Esophagus squamous epithelium (tissue), 5 donors: ENCODE results near the gene LARGE1. TPM values are rescaled to one million over a fixed set of nuclear protein-coding genes. Genes with fewer than 3 reads are reported as not detected.

ENCODE experiments used
- DNase-seq: peaks from one replicate; lab custom pipeline; 2025; lab: John Stamatoyannopoulos, UW
- H3K27ac ChIP-seq, 4 donors: fragments of 200-600 bp; sonication (generic); one replicate each; pipeline ENCODE4 v1.5.1; 2016 to 2019; ENCODE audit warnings: mild to moderate bottlenecking in 1 of 4
- H3K27me3 ChIP-seq, 4 donors: fragments of 200-600 bp; sonication (generic); 1 replicate in 3 of 4; 2 replicates in 1 of 4; pipeline versions ENCODE4 v1.5.1 to v1.6.0; 2017 to 2021; ENCODE audit warnings: antibody characterized with exemption in 1 of 4
- H3K36me3 ChIP-seq, 3 donors: fragments of 200-600 bp; sonication (generic); one replicate each; pipeline ENCODE4 v1.5.1; 2016 to 2019
- H3K4me1 ChIP-seq, 3 donors: fragments of 200-600 bp; sonication (generic); one replicate each; pipeline ENCODE4 v1.5.1; 2017 to 2019
- H3K4me3 ChIP-seq, 4 donors: fragments of 200-600 bp; sonication (generic); 1 replicate in 3 of 4; 2 replicates in 1 of 4; pipeline ENCODE4 v1.5.1; 2016 to 2019; ENCODE audit warnings: mild to moderate bottlenecking in 2 of 4, moderate library complexity in 1 of 4
- H3K9me3 ChIP-seq, 3 donors: fragments of 200-600 bp; sonication (generic); one replicate each; pipeline ENCODE4 v1.5.1; 2016 to 2019
- CTCF ChIP-seq, 6 experiments: fragments of 450-650 bp in 4 of 6; fragments of 200-600 bp in 2 of 6; sonication (generic) in 2 of 6; IDR thresholded peaks; one replicate each; pipeline ENCODE4 v1.5.1; 2016 to 2019; ENCODE audit warnings: antibody characterized with exemption in 6 of 6, mild to moderate bottlenecking in 4 of 6, moderate library complexity in 4 of 6
- POLR2A ChIP-seq, 4 donors: fragments of 450-650 bp; IDR thresholded peaks; one replicate each; pipeline ENCODE4 v1.6.1; 2017; ENCODE audit warnings: antibody characterized with exemption in 4 of 4, mild to moderate bottlenecking in 4 of 4, moderate library complexity in 3 of 4
- WGBS, 2 donors: methylation state at CpG; one replicate each; pipeline ENCODE4 v1.1.5; 2018; 5-methylcytosine and 5-hydroxymethylcytosine counted together
- intact Hi-C: fragments of 100-400 bp; cut with DNase I; formaldehyde crosslinking; loops from one replicate; pipeline ENCODE4 v1.15.0; 2022
- total RNA-seq, 4 donors: library from RNA; depleted of rRNA; stranded (reverse); fragments of >200 nt; gene quantifications; one replicate each; pipeline ENCODE4 v1.1.0, GENCODE V29; 2016
- donor health status: DM: yes; HTN: yes; CAD: no.

Gene LARGE1
- total RNA-seq, 4 donors from 2014 or later, result 5.2 to 15.1 (median 6.6) TPM

- no peaks in the 10 kb centered on the region for H3K27me3 ChIP-seq
- intact Hi-C loops, result loop anchor here (5.0 to 10.0 kb wide), 2 partner anchors 51 to 273 kb away; no protein-coding TSS in a partner anchor
- WGBS, 2 donors, result 92% methylated on average over 7 of the region's 7 CpGs
- H3K36me3 ChIP-seq, result no peaks in the 10 kb centered on the region
- no peaks in the 10 kb centered on the region for H3K9me3 ChIP-seq
- TF ChIP-seq CTCF (IDR thresholded peaks at IDR 0.05) (no peak), POLR2A (IDR thresholded peaks at IDR 0.05) (no peak)
- DNase-seq, result no peak
- H3K4me3 ChIP-seq, result no peak overlapping the region
- H3K27ac ChIP-seq, result no peak overlapping the region
- peaks cover 0 to 16% (median 0%) of the 10 kb centered on the region in 3 donors for H3K4me1 ChIP-seq
These were observed 344.5 kb downstream of the LARGE1 start for GRCh38 chr22:33575771-33576170.

- H3K27me3 ChIP-seq, result no peaks in the 10 kb centered on the region
- no peak overlapping the region for H3K4me3 ChIP-seq
- peaks cover 0 to 16% (median 0%) of the 10 kb centered on the region in 3 donors for H3K4me1 ChIP-seq
- no peaks in the 10 kb centered on the region for H3K9me3 ChIP-seq
- WGBS, 2 donors, result 74 to 86% methylated on average over 2 of the region's 2 CpGs
- intact Hi-C loops, result loop anchor here (5.0 to 10.0 kb wide), 2 partner anchors 50 to 273 kb away; no protein-coding TSS in a partner anchor
- no peak overlapping the region for H3K27ac ChIP-seq
- no peaks in the 10 kb centered on the region for H3K36me3 ChIP-seq
- no peak for TF ChIP-seq POLR2A (IDR thresholded peaks at IDR 0.05)
- TF ChIP-seq CTCF (IDR thresholded peaks at IDR 0.05), result no peak
- DNase-seq, result no peak
These were observed 345.2 kb downstream of the LARGE1 start for GRCh38 chr22:33575041-33575440.

GRCh38 chr22:33573479-33573878 is 346.8 kb downstream of the LARGE1 start:
- intact Hi-C loops, result loop anchor here (10.0 kb wide), 1 partner anchor 49 kb away; no protein-coding TSS in a partner anchor
- Histone ChIP-seq H3K4me3 (no peak overlapping the region), H3K4me1 (peaks cover 0 to 8% (median 0%) of the 10 kb centered on the region in 3 donors), H3K27ac (no peak overlapping the region), H3K27me3 (no peaks in the 10 kb centered on the region), H3K9me3 (no peaks in the 10 kb centered on the region), H3K36me3 (no peaks in the 10 kb centered on the region)
- TF ChIP-seq CTCF (IDR thresholded peaks at IDR 0.05), result no peak
- no peak for TF ChIP-seq POLR2A (IDR thresholded peaks at IDR 0.05)
- no peak for DNase-seq
- 87 to 92% methylated on average over 4 of the region's 4 CpGs for WGBS, 2 donors

GRCh38 chr22:33572086-33572485 is 348.2 kb downstream of the LARGE1 start:
- Histone ChIP-seq H3K9me3 (no peaks in the 10 kb centered on the region), H3K4me1 (no peaks in the 10 kb centered on the region), H3K36me3 (no peaks in the 10 kb centered on the region), H3K27me3 (no peaks in the 10 kb centered on the region), H3K4me3 (no peak overlapping the region), H3K27ac (no peak overlapping the region)
- no peak for TF ChIP-seq CTCF (IDR thresholded peaks at IDR 0.05)
- no peak for TF ChIP-seq POLR2A (IDR thresholded peaks at IDR 0.05)
- 76 to 82% methylated on average over 3 of the region's 3 CpGs for WGBS, 2 donors
- no peak for DNase-seq
- intact Hi-C loops, result loop anchor here (10.0 kb wide), 1 partner anchor 47 kb away; no protein-coding TSS in a partner anchor

- Histone ChIP-seq H3K27ac (no peak overlapping the region), H3K9me3 (no peaks in the 10 kb centered on the region), H3K4me3 (no peak overlapping the region), H3K36me3 (no peaks in the 10 kb centered on the region), H3K27me3 (no peaks in the 10 kb centered on the region), H3K4me1 (no peaks in the 10 kb centered on the region)
- intact Hi-C loops, result loop anchor here (10.0 kb wide), 1 partner anchor 45 kb away; no protein-coding TSS in a partner anchor
- DNase-seq, result no peak
- 78 to 91% methylated on average over 4 of the region's 4 CpGs for WGBS, 2 donors
- TF ChIP-seq CTCF (IDR thresholded peaks at IDR 0.05) (no peak), POLR2A (IDR thresholded peaks at IDR 0.05) (no peak)
These were observed 350.2 kb downstream of the LARGE1 start for GRCh38 chr22:33570110-33570509.
